Adipocyte (in vitro differentiated cells): Measurements from ENCODE around the gene PPP1R7.
A peak's percentile ranks its signal among the peaks of the same experiment; 100 is the strongest.
"Not testable (repeated sequence)": the region's sequence is repeated elsewhere in the genome, so short reads cannot be mapped to it uniquely, and the experiment has no call there.

Source experiments
- DNase-seq: peaks from one replicate; pipeline ENCODE4 v3.0.0-alpha.2; 2015; ENCODE audit warnings: low read depth
- H3K27me3 ChIP-seq: replicated peaks from 2 replicates; pipeline ENCODE4 v1.7.0; 2013; ENCODE audit warnings: mild to moderate bottlenecking, low read length, moderate library complexity; ENCODE audit not compliant: control insufficient read depth, insufficient read depth
- H3K36me3 ChIP-seq: 2 replicates; pipeline ENCODE4 v1.7.0; 2013; ENCODE audit warnings: low read length, mild to moderate bottlenecking, moderate library complexity; ENCODE audit not compliant: control insufficient read depth, insufficient read depth, severe bottlenecking
- H3K4me1 ChIP-seq: 2 replicates; pipeline ENCODE4 v1.7.0; 2013; ENCODE audit warnings: mild to moderate bottlenecking, low read length, moderate library complexity; ENCODE audit not compliant: control insufficient read depth, insufficient read depth
- H3K4me3 ChIP-seq: 2 replicates; pipeline ENCODE4 v1.7.0; 2013; ENCODE audit warnings: mild to moderate bottlenecking, low read length, moderate library complexity
- H3K9ac ChIP-seq: 2 replicates; pipeline ENCODE4 v1.7.0; 2013; ENCODE audit warnings: mild to moderate bottlenecking, low read length, moderate library complexity
- H3K9me3 ChIP-seq: 2 replicates; pipeline ENCODE4 v1.7.0; 2013; ENCODE audit warnings: mild to moderate bottlenecking, low read length, moderate library complexity; ENCODE audit not compliant: control insufficient read depth

PPP1R7 gene

GRCh38 chr2:241149925-241150659 lies at the start of gene PPP1R7:
Gene PPP1R7, plus strand, starts transcription at chr2:241150467. Its CDS starts 29 bp downstream, at chr2:241150496.
- no peaks in the 10 kb centered on the region for H3K9me3 ChIP-seq
- DNase-seq: peak; percentile 98
- H3K36me3 ChIP-seq: no peaks in the 10 kb centered on the region
- peak within 1 kb of the TSS; percentile 92 for H3K4me3 ChIP-seq
- no peaks in the 10 kb centered on the region for H3K27me3 ChIP-seq
- H3K9ac ChIP-seq: peak within 1 kb of the TSS; percentile 89
- peaks cover 17% of the 10 kb centered on the region for H3K4me1 ChIP-seq

DNA sequence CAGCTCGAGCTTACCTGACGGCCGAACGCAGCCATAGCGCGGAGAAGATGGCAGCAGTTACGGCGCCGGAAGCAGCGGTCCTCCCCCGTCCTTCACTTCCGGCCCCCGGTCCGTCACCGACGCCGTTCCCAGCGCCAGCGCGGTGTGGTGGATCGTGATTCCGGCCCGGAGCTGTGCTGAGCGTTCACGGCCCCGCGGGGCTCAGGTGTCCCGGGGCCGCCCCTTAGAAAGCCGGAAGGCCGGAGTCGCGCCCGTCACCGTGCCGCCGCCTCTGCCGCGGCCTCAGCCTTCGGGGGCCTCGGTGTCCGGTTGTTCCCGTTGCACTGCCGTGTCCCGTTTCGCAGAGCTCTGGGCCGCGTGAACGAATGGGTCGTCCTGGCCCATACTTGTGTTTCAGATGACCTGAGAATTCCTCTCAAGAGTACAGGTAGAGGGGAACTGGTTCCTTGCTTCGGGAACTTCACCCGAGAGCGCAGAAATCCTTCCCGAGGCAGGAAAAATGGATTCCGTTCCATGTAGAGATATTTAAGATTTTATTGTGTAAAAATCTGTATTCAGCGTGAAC lies 47.9 kb upstream of the PPP1R7 start, which contains the start of gene MTERF4:
Gene MTERF4, minus strand, starts transcription at position 49 of the 565 bp plus-strand sequence. Its CDS starts 14 bp downstream, at position 35.
- Histone ChIP-seq H3K4me3 (peak within 1 kb of the TSS; percentile 95), H3K9me3 (no peaks in the 10 kb centered on the region), H3K36me3 (peaks cover 11% of the 10 kb centered on the region), H3K27me3 (no peaks in the 10 kb centered on the region), H3K9ac (peak within 1 kb of the TSS; percentile 94), H3K4me1 (peaks cover 20% of the 10 kb centered on the region)
- DNase-seq: peak; percentile 93

GRCh38 chr2:241103176-241103595 lies 47.1 kb upstream of the PPP1R7 start:
- no peak for DNase-seq
- H3K9ac ChIP-seq: peak overlapping the region; percentile 94
- H3K9me3 ChIP-seq: no peaks in the 10 kb centered on the region
- H3K36me3 ChIP-seq: peaks cover 6% of the 10 kb centered on the region
- peaks cover 20% of the 10 kb centered on the region for H3K4me1 ChIP-seq
- H3K27me3 ChIP-seq: no peaks in the 10 kb centered on the region
- peak overlapping the region; percentile 95 for H3K4me3 ChIP-seq

DNA sequence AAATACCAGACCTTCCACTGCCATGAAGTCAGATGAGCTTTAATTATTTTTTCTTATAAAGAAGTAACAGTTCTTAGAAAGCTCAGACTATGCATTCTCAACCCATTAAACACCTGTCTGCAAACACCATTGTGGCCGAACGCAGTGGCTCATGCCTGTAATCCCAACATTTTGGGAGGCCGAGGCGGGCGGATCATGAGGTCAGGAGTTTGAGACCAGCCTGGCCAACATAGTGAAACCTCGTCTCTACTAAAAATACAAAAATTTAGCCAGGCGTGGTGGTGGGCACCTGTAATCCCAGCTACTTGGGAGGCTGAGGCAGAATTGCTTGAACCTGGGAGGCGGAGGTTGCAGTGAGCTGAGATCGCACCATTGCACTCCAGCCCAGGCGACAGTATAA lies 45.7 kb upstream of the PPP1R7 start:
- not testable (repeated sequence) for H3K9me3 ChIP-seq, H3K4me3 ChIP-seq, DNase-seq, H3K27me3 ChIP-seq, H3K9ac ChIP-seq, H3K36me3 ChIP-seq
- H3K4me1 ChIP-seq: peaks cover 20% of the 10 kb centered on the region

DNA sequence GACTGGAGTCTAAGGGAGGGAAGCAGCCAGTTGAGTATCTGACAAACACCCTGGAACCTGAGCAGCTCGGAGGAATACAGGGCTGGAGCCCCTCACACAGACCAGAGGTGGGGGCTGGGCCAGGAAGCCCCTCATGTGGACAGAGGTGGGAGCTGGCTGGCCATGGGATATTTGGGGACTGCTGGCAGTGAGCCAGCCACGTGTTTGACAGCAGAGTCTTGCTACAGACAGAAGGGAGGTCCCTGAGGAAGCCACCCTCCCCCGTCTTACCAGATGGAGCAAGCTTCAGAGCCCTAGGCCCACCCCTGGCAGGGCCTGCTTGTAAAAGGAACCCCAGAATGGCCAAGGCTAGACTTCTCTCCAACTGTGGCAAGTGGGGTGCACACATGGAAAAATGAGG lies 44.6 kb upstream of the PPP1R7 start:
- no peak overlapping the region for H3K4me3 ChIP-seq
- peaks cover 19% of the 10 kb centered on the region for H3K4me1 ChIP-seq
- H3K9ac ChIP-seq: no peak overlapping the region
- H3K27me3 ChIP-seq: no peaks in the 10 kb centered on the region
- DNase-seq: no peak
- H3K36me3 ChIP-seq: no peaks in the 10 kb centered on the region
- H3K9me3 ChIP-seq: no peaks in the 10 kb centered on the region

DNA sequence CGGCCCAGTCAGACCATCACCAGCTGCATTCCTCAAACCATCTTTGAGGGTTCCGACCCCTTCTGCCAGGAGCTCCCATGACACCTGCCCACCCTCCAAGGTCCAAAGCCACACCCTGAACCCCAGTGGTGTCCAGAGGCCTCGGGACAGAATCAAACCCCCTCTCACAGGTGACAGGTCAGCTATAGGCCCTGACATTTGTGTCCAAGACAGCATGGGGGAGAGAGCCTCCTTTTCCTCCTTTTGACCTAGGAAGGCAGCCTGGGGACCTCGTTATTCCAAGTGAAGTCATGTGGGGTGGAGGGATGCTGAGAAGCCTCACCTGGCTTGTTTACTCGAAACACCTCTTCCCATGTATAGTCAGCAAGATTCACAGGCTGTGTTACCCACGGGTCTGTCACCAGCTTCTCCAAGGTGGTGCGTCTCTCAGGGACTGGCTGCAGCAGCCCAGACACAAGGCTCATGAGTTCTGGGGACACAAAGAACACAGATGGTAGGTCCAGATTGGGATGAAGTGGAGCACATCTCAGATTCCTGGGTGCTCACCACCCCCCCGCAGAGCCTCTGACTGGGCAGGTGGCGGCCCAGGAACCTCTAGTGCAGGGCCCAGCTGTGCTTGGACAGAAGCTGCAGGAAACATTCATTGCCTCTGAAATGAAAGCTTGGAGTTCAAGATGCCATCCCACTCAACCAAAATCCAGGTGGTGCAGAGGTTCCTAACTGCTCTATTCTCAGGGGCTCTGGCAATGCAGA lies 43.1 kb upstream of the PPP1R7 start:
- no peak overlapping the region for H3K9ac ChIP-seq
- H3K36me3 ChIP-seq: no peaks in the 10 kb centered on the region
- H3K27me3 ChIP-seq: no peaks in the 10 kb centered on the region
- H3K4me3 ChIP-seq: no peak overlapping the region
- DNase-seq: no peak
- H3K4me1 ChIP-seq: peaks cover 10% of the 10 kb centered on the region
- H3K9me3 ChIP-seq: no peaks in the 10 kb centered on the region

GRCh38 chr2:241108271-241109209 lies 41.7 kb upstream of the PPP1R7 start:
- H3K27me3 ChIP-seq: no peaks in the 10 kb centered on the region
- no peaks in the 10 kb centered on the region for H3K9me3 ChIP-seq
- no peak overlapping the region for H3K4me3 ChIP-seq
- peaks cover 1% of the 10 kb centered on the region for H3K4me1 ChIP-seq
- no peak for DNase-seq
- no peak overlapping the region for H3K9ac ChIP-seq
- H3K36me3 ChIP-seq: no peaks in the 10 kb centered on the region

- H3K27me3 ChIP-seq: no peaks in the 10 kb centered on the region
- H3K36me3 ChIP-seq: no peaks in the 10 kb centered on the region
- no peaks in the 10 kb centered on the region for H3K4me1 ChIP-seq
- no peak overlapping the region for H3K4me3 ChIP-seq
- no peaks in the 10 kb centered on the region for H3K9me3 ChIP-seq
- no peak overlapping the region for H3K9ac ChIP-seq
- DNase-seq: no peak
Measured at GRCh38 chr2:241109210-241110088, 40.8 kb upstream of the PPP1R7 start.

GRCh38 chr2:241110089-241110606 lies 40.1 kb upstream of the PPP1R7 start:
- DNase-seq: no peak
- H3K4me1 ChIP-seq: no peaks in the 10 kb centered on the region
- no peaks in the 10 kb centered on the region for H3K27me3 ChIP-seq
- H3K9me3 ChIP-seq: no peaks in the 10 kb centered on the region
- H3K36me3 ChIP-seq: no peaks in the 10 kb centered on the region
- no peak overlapping the region for H3K4me3 ChIP-seq
- no peak overlapping the region for H3K9ac ChIP-seq
